ENCODE data around the gene CPN2. TPM values are rescaled to one million over a fixed set of nuclear protein-coding genes. Genes with fewer than 3 reads are reported as not detected.
A peak's percentile ranks its signal among the peaks of the same experiment; 100 is the strongest.

Gene CPN2
- total RNA-seq, 1 donor from 2014 or later, result 2.4 TPM

GRCh38 chr3:194365978-194366490 lies 14.9 kb upstream of the CPN2 start:
- H3K9me3 ChIP-seq (replicated peaks), result no peaks in the 10 kb centered on the region
- TF ChIP-seq CTCF (IDR thresholded peaks at IDR 0.05; ENCODE audit: borderline replicate concordance), result no peak
- H3K27ac ChIP-seq (replicated peaks), result no peak overlapping the region
- peaks cover 17% of the 10 kb centered on the region for H3K4me1 ChIP-seq
- H3K27me3 ChIP-seq (ENCODE audit: low read depth), result peaks cover 40% of the 10 kb centered on the region
- intact Hi-C loops (cut with micrococcal nuclease), result no loop called here
- no peaks in the 10 kb centered on the region for H3K36me3 ChIP-seq
- DNase-seq, result no peak
- H3K4me3 ChIP-seq, result no peak overlapping the region

- H3K27ac ChIP-seq (replicated peaks), result no peak overlapping the region
- no peak for DNase-seq
- H3K36me3 ChIP-seq, result no peaks in the 10 kb centered on the region
- peaks cover 17% of the 10 kb centered on the region for H3K4me1 ChIP-seq
- intact Hi-C loops (cut with micrococcal nuclease), result no loop called here
- H3K9me3 ChIP-seq (replicated peaks), result no peaks in the 10 kb centered on the region
- peaks cover 39% of the 10 kb centered on the region for H3K27me3 ChIP-seq (ENCODE audit: low read depth)
- H3K4me3 ChIP-seq, result no peak overlapping the region
- no peak for TF ChIP-seq CTCF (IDR thresholded peaks at IDR 0.05; ENCODE audit: borderline replicate concordance)
Observed at GRCh38 chr3:194365526-194365925, 14.4 kb upstream of the CPN2 start.

- no peak for TF ChIP-seq CTCF (IDR thresholded peaks at IDR 0.05; ENCODE audit: borderline replicate concordance)
- no peaks in the 10 kb centered on the region for H3K36me3 ChIP-seq
- H3K27me3 ChIP-seq (ENCODE audit: low read depth), result peaks cover 39% of the 10 kb centered on the region
- peak; percentile 24 for DNase-seq
- no peak overlapping the region for H3K27ac ChIP-seq (replicated peaks)
- no peak overlapping the region for H3K4me3 ChIP-seq
- H3K9me3 ChIP-seq (replicated peaks), result no peaks in the 10 kb centered on the region
- intact Hi-C loops (cut with micrococcal nuclease), result no loop called here
- peaks cover 16% of the 10 kb centered on the region for H3K4me1 ChIP-seq
Observed at GRCh38 chr3:194364652-194365434, 13.7 kb upstream of the CPN2 start.

- intact Hi-C loops (cut with micrococcal nuclease), result no loop called here
- DNase-seq, result no peak
- Histone ChIP-seq H3K36me3 (no peaks in the 10 kb centered on the region), H3K4me1 (peaks cover 14% of the 10 kb centered on the region), H3K27me3 (ENCODE audit: low read depth) (peaks cover 36% of the 10 kb centered on the region), H3K9me3 (replicated peaks) (no peaks in the 10 kb centered on the region), H3K4me3 (no peak overlapping the region), H3K27ac (replicated peaks) (no peak overlapping the region)
- no peak for TF ChIP-seq CTCF (IDR thresholded peaks at IDR 0.05; ENCODE audit: borderline replicate concordance)
Observed at GRCh38 chr3:194364314-194364651, 13.2 kb upstream of the CPN2 start.

- no peak for TF ChIP-seq CTCF (IDR thresholded peaks at IDR 0.05; ENCODE audit: borderline replicate concordance)
- no peak overlapping the region for H3K27ac ChIP-seq (replicated peaks)
- H3K4me1 ChIP-seq, result peaks cover 14% of the 10 kb centered on the region
- DNase-seq, result no peak
- no peaks in the 10 kb centered on the region for H3K36me3 ChIP-seq
- H3K4me3 ChIP-seq, result no peak overlapping the region
- H3K27me3 ChIP-seq (ENCODE audit: low read depth), result peaks cover 38% of the 10 kb centered on the region
- no peaks in the 10 kb centered on the region for H3K9me3 ChIP-seq (replicated peaks)
- intact Hi-C loops (cut with micrococcal nuclease), result no loop called here
Observed at GRCh38 chr3:194360568-194360967, 9.4 kb upstream of the CPN2 start.

All from left ventricle myocardium inferior (tissue), 1 donor.